ENCODE results near the gene EPAS1.

- TF ChIP-seq, protein P1, sequence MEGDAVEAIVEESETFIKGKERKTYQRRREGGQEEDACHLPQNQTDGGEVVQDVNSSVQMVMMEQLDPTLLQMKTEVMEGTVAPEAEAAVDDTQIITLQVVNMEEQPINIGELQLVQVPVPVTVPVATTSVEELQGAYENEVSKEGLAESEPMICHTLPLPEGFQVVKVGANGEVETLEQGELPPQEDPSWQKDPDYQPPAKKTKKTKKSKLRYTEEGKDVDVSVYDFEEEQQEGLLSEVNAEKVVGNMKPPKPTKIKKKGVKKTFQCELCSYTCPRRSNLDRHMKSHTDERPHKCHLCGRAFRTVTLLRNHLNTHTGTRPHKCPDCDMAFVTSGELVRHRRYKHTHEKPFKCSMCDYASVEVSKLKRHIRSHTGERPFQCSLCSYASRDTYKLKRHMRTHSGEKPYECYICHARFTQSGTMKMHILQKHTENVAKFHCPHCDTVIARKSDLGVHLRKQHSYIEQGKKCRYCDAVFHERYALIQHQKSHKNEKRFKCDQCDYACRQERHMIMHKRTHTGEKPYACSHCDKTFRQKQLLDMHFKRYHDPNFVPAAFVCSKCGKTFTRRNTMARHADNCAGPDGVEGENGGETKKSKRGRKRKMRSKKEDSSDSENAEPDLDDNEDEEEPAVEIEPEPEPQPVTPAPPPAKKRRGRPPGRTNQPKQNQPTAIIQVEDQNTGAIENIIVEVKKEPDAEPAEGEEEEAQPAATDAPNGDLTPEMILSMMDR (IDR thresholded peaks at IDR 0.05), result no peak
- no peak for TF ChIP-seq POLR2A (IDR thresholded peaks at IDR 0.05)
Observed at GRCh38 chr2:46320141-46320567, 22.9 kb downstream of the EPAS1 start.

All from heart left ventricle (tissue), 13 donors.